ENCODE measurements around the gene RAB6A.

GRCh38 chr11:73810637-73811036 lies 49.8 kb upstream of the RAB6A start:
- no peak for TF ChIP-seq POLR2AphosphoS5 (IDR thresholded peaks at IDR 0.05; ENCODE audit: low read depth, low read length)
- no peak for TF ChIP-seq EZH2 (IDR thresholded peaks at IDR 0.05)
- TF ChIP-seq, protein P1, sequence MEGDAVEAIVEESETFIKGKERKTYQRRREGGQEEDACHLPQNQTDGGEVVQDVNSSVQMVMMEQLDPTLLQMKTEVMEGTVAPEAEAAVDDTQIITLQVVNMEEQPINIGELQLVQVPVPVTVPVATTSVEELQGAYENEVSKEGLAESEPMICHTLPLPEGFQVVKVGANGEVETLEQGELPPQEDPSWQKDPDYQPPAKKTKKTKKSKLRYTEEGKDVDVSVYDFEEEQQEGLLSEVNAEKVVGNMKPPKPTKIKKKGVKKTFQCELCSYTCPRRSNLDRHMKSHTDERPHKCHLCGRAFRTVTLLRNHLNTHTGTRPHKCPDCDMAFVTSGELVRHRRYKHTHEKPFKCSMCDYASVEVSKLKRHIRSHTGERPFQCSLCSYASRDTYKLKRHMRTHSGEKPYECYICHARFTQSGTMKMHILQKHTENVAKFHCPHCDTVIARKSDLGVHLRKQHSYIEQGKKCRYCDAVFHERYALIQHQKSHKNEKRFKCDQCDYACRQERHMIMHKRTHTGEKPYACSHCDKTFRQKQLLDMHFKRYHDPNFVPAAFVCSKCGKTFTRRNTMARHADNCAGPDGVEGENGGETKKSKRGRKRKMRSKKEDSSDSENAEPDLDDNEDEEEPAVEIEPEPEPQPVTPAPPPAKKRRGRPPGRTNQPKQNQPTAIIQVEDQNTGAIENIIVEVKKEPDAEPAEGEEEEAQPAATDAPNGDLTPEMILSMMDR (IDR thresholded peaks at IDR 0.05 in 2 of 3, conservative IDR thresholded peaks at IDR 0.05 in 1 of 3; ENCODE audit: borderline replicate concordance in 1 of 3, insufficient read depth in 1 of 3, low read depth in 2 of 3, low read length in 2 of 3): no peak
- no peak for TF ChIP-seq CEBPB (IDR thresholded peaks at IDR 0.05; ENCODE audit: low read depth)
- TF ChIP-seq EGR1 (IDR thresholded peaks at IDR 0.05; ENCODE audit: low read depth): no peak
- TF ChIP-seq ZFX (IDR thresholded peaks at IDR 0.05): no peak
- no peak for TF ChIP-seq POLR2A (IDR thresholded peaks at IDR 0.05; ENCODE audit: borderline replicate concordance, extremely low read depth, insufficient read depth, insufficient read length)
- TF ChIP-seq EZH2phosphoT487 (IDR thresholded peaks at IDR 0.05; ENCODE audit: borderline replicate concordance): no peak
- no peak for TF ChIP-seq SP1 (IDR thresholded peaks at IDR 0.05; ENCODE audit: low read depth)
- TF ChIP-seq ZBTB33 (IDR thresholded peaks at IDR 0.05; ENCODE audit: extremely low read depth, insufficient replicate concordance, low read length): no peak
- no peak for TF ChIP-seq RAD21 (IDR thresholded peaks at IDR 0.05; ENCODE audit: low read depth)
- no peak for TF ChIP-seq SRF (IDR thresholded peaks at IDR 0.05; ENCODE audit: low read depth)
- TF ChIP-seq, protein P2, sequence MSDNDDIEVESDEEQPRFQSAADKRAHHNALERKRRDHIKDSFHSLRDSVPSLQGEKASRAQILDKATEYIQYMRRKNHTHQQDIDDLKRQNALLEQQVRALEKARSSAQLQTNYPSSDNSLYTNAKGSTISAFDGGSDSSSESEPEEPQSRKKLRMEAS (IDR thresholded peaks at IDR 0.05): no peak
- TF ChIP-seq SIN3A (IDR thresholded peaks at IDR 0.05; ENCODE audit: low read depth): no peak
